GM23338 (cell line): ENCODE measurements around the gene CELA3A. TPM values are rescaled to one million over a fixed set of nuclear protein-coding genes. Genes with fewer than 3 reads are reported as not detected.
A peak's percentile ranks its signal among the peaks of the same experiment; 100 is the strongest.

Experiments used
- ATAC-seq: fragments of 200-7000 bp; cut with Tn5 transposase; 3 replicates; pipeline ENCODE4 v1.9.1; 2020
- DNase-seq: peaks from one replicate; pipeline ENCODE4 v3.0.0-alpha.2; 2015; ENCODE audit warnings: low spot score
- H2AFZ ChIP-seq: fragments of 200-600 bp; sonication (generic); 2 replicates; pipeline ENCODE4 v1.8.0; 2016; ENCODE audit warnings: antibody characterized with exemption, mild to moderate bottlenecking, moderate library complexity
- H3F3A ChIP-seq: fragments of 200-600 bp; sonication (generic); replicated peaks from 2 replicates; pipeline ENCODE4 v1.8.0; 2017; ENCODE audit warnings: antibody characterized with exemption, mixed run types, low read depth
- H3K27ac ChIP-seq: fragments of 200-600 bp; sonication (generic); 2 replicates; pipeline ENCODE4 v1.6.1; 2016; ENCODE audit warnings: low read depth
- H3K27me3 ChIP-seq: fragments of 200-600 bp; sonication (generic); 2 replicates; pipeline ENCODE4 v1.8.0; 2016; ENCODE audit warnings: mild to moderate bottlenecking, mixed run types, moderate library complexity; ENCODE audit not compliant: insufficient read depth
- H3K36me3 ChIP-seq: fragments of 200-600 bp; sonication (generic); 2 replicates; pipeline ENCODE4 v1.8.0; 2016; ENCODE audit warnings: mild to moderate bottlenecking; ENCODE audit not compliant: insufficient read depth
- H3K4me1 ChIP-seq: fragments of 200-600 bp; sonication (generic); 2 replicates; pipeline ENCODE4 v1.8.0; 2016; ENCODE audit warnings: mild to moderate bottlenecking, moderate library complexity; ENCODE audit not compliant: insufficient read depth
- H3K4me2 ChIP-seq: fragments of 200-600 bp; sonication (generic); 2 replicates; pipeline ENCODE4 v1.7.1; 2017; ENCODE audit warnings: mixed run types
- H3K4me3 ChIP-seq: fragments of 200-600 bp; sonication (generic); 2 replicates; pipeline ENCODE4 v1.6.1; 2016; ENCODE audit warnings: mixed run types
- H3K79me2 ChIP-seq: fragments of 200-600 bp; sonication (generic); replicated peaks from 2 replicates; pipeline ENCODE4 v1.8.0; 2017; ENCODE audit warnings: mild to moderate bottlenecking; ENCODE audit not compliant: insufficient read depth
- H3K9me2 ChIP-seq: fragments of 200-600 bp; sonication (generic); 2 replicates; pipeline ENCODE4 v1.8.0; 2017; ENCODE audit not compliant: insufficient read depth
- H4K20me1 ChIP-seq: fragments of 200-600 bp; sonication (generic); replicated peaks from 2 replicates; pipeline ENCODE4 v1.8.0; 2017; ENCODE audit warnings: mild to moderate bottlenecking; ENCODE audit not compliant: insufficient read depth
- H3K27ac Mint-ChIP-seq: 2 replicates; pipeline ENCODE4 v1.8.0; 2020; ENCODE audit warnings: inconsistent platforms, mild to moderate bottlenecking, moderate library complexity, mixed read lengths
- H3K27me3 Mint-ChIP-seq: 3 replicates; pipeline ENCODE4 v1.8.0; 2022; ENCODE audit warnings: low read depth, mild to moderate bottlenecking, moderate library complexity, mixed read lengths, inconsistent platforms; ENCODE audit not compliant: insufficient read depth, poor library complexity
- H3K36me3 Mint-ChIP-seq: 3 replicates; pipeline ENCODE4 v1.8.0; 2021; ENCODE audit warnings: low read depth, mild to moderate bottlenecking, inconsistent platforms, moderate library complexity, mixed read lengths
- H3K4me1 Mint-ChIP-seq: 3 replicates; pipeline ENCODE4 v1.8.0; 2020; ENCODE audit warnings: mild to moderate bottlenecking, inconsistent platforms, mixed read lengths
- H3K4me3 Mint-ChIP-seq: 3 replicates; pipeline ENCODE4 v1.8.0; 2021; ENCODE audit warnings: moderate library complexity, mild to moderate bottlenecking, inconsistent platforms, mixed read lengths
- H3K9me3 Mint-ChIP-seq: 3 replicates; pipeline ENCODE4 v1.8.0; 2020; ENCODE audit warnings: moderate library complexity, mild to moderate bottlenecking, inconsistent platforms, mixed read lengths
- CREB1 ChIP-seq: fragments of 250-450 bp; sonication (Bioruptor Pico); IDR thresholded peaks from 2 replicates; pipeline ENCODE4 v1.5.0; 2020; ENCODE audit warnings: low read depth, mild to moderate bottlenecking, moderate library complexity
- CTCF ChIP-seq, 2 experiments: fragments of 200-600 bp in 1 of 2; sonication (generic) in 1 of 2; conservative IDR thresholded peaks; 2 replicates each; pipeline versions ENCODE4 v1.5.1 to v1.6.1; 2016 to 2017; ENCODE audit warnings: antibody characterized with exemption in 2 of 2, low read depth in 2 of 2, mild to moderate bottlenecking in 2 of 2, moderate library complexity in 1 of 2
- ETS1 ChIP-seq: IDR thresholded peaks from 2 replicates; pipeline ENCODE4 v1.6.1; 2016; ENCODE audit warnings: antibody characterized with exemption
- EZH2 ChIP-seq: fragments of 200-600 bp; sonication (generic); IDR thresholded peaks from one replicate; pipeline ENCODE4 v1.8.0; 2017; ENCODE audit warnings: antibody characterized with exemption, mild to moderate bottlenecking, low read depth; ENCODE audit not compliant: unreplicated experiment
- EZH2phosphoT487 ChIP-seq: fragments of 200-600 bp; sonication (generic); IDR thresholded peaks from one replicate; pipeline ENCODE4 v1.8.1; 2018; ENCODE audit warnings: antibody characterized with exemption; ENCODE audit not compliant: unreplicated experiment
- JUNB ChIP-seq: IDR thresholded peaks from one replicate; pipeline ENCODE4 v1.6.1; 2016; ENCODE audit warnings: antibody characterized with exemption; ENCODE audit not compliant: unreplicated experiment
- NANOG ChIP-seq: IDR thresholded peaks from 2 replicates; pipeline ENCODE4 v1.6.1; 2016; ENCODE audit warnings: antibody characterized with exemption, borderline replicate concordance
- POLR2AphosphoS5 ChIP-seq: IDR thresholded peaks from 2 replicates; pipeline ENCODE4 v1.6.1; 2016; ENCODE audit warnings: antibody characterized with exemption, low read depth
- REST ChIP-seq: IDR thresholded peaks from one replicate; pipeline ENCODE4 v1.6.1; 2018; ENCODE audit warnings: antibody characterized with exemption; ENCODE audit not compliant: unreplicated experiment
- ZNF114 ChIP-seq: fragments of 250-450 bp; sonication (Bioruptor Pico); IDR thresholded peaks from 2 replicates; pipeline ENCODE4 v1.5.0; 2020; ENCODE audit warnings: mild to moderate bottlenecking, moderate library complexity
- ZNF331 ChIP-seq: fragments of 250-450 bp; sonication (Bioruptor Pico); IDR thresholded peaks from 2 replicates; pipeline ENCODE4 v1.5.0; 2020; ENCODE audit warnings: low read depth, mild to moderate bottlenecking, moderate library complexity
- polyA plus RNA-seq: library from polyadenylated mRNA; unstranded; fragments of >200 nt; fragmentation: Nextera tagmentation; extraction: Ambion mirVana; gene quantifications from 2 replicates; pipeline ENCODE4 v1.2.1, GENCODE V29; 2016
- total RNA-seq: library from RNA; depleted of rRNA; stranded (reverse); fragments of >200 nt; shearing (Covaris generic); gene quantifications from 2 replicates; pipeline ENCODE4 v1.2.3, GENCODE V29; 2014

Gene CELA3A
- total and polyA plus RNA-seq, 2 experiments from 2014 or later = not detected

GRCh38 chr1:22041505-22041904, 40.0 kb downstream of the CELA3A start:
- Mint-ChIP-seq H3K36me3 (no peaks in the 10 kb centered on the region), H3K4me1 (peaks cover 29% of the 10 kb centered on the region), H3K27me3 (peaks cover 7% of the 10 kb centered on the region), H3K9me3 (0 out of 3 replicates have a peak, but pooled peaks cover 4% of the 10 kb centered on the region), H3K27ac (no peak overlapping the region), H3K4me3 (no peak overlapping the region)
- Histone ChIP-seq H3K27ac (no peak overlapping the region), H3K4me3 (no peak overlapping the region), H3K4me2 (no peak overlapping the region), H3K27me3 (no peaks in the 10 kb centered on the region), H3K79me2 (no peaks in the 10 kb centered on the region), H4K20me1 (no peaks in the 10 kb centered on the region), H2AFZ (no peak overlapping the region), H3K4me1 (peaks cover 31% of the 10 kb centered on the region), H3K36me3 (no peaks in the 10 kb centered on the region), H3F3A (0 out of 2 replicates have a peak, but pooled peaks cover 11% of the 10 kb centered on the region), H3K9me2 (peaks cover 3% of the 10 kb centered on the region; the same call in 1 of the 2 replicates)
- ATAC-seq (no peak), DNase-seq (no peak)
- TF ChIP-seq EZH2 (no peak), CTCF (conservative IDR thresholded peaks at IDR 0.05; ENCODE audit: low read depth in 2 of 2) (no peak)

- Histone ChIP-seq H4K20me1 (no peaks in the 10 kb centered on the region), H3K27ac (no peak overlapping the region), H3F3A (0 out of 2 replicates have a peak, but pooled peaks cover 6% of the 10 kb centered on the region), H3K4me3 (no peak overlapping the region), H3K4me1 (peaks cover 17% of the 10 kb centered on the region), H3K79me2 (no peaks in the 10 kb centered on the region), H3K36me3 (no peaks in the 10 kb centered on the region), H2AFZ (peak overlapping the region; percentile 78; the same call in 1 of the 2 replicates), H3K9me2 (peaks cover 3% of the 10 kb centered on the region; the same call in 1 of the 2 replicates), H3K4me2 (no peak overlapping the region), H3K27me3 (no peaks in the 10 kb centered on the region)
- no peak for DNase-seq
- H3K9me3 Mint-ChIP-seq = 0 out of 3 replicates have a peak, but pooled peaks cover 4% of the 10 kb centered on the region
- no peaks in the 10 kb centered on the region for H3K36me3 Mint-ChIP-seq
- ATAC-seq = no peak
- H3K4me3 Mint-ChIP-seq = no peak overlapping the region
- peaks cover 10% of the 10 kb centered on the region for H3K27me3 Mint-ChIP-seq
- peaks cover 22% of the 10 kb centered on the region for H3K4me1 Mint-ChIP-seq
- no peak overlapping the region for H3K27ac Mint-ChIP-seq
- TF ChIP-seq EZH2phosphoT487 (no peak), ZNF114 (CRISPR knock-in tag) (no peak), JUNB (no peak), CREB1 (no peak), ZNF331 (CRISPR knock-in tag) (no peak), ETS1 (no peak), NANOG (no peak), REST (no peak), POLR2AphosphoS5 (no peak)
Observed at GRCh38 chr1:22043198-22043769, 41.8 kb downstream of the CELA3A start.
